Measurements from ENCODE around the gene PHKG1. TPM values are rescaled to one million over a fixed set of nuclear protein-coding genes. Genes with fewer than 3 reads are reported as not detected.

The PHKG1 gene
- total and polyA plus RNA-seq, 10 of the 15 experiments (the other 5 are each of a cell fraction or from before 2014, with no cell fraction given) = 0.08 to 1.6 (median 0.44) TPM

DNA sequence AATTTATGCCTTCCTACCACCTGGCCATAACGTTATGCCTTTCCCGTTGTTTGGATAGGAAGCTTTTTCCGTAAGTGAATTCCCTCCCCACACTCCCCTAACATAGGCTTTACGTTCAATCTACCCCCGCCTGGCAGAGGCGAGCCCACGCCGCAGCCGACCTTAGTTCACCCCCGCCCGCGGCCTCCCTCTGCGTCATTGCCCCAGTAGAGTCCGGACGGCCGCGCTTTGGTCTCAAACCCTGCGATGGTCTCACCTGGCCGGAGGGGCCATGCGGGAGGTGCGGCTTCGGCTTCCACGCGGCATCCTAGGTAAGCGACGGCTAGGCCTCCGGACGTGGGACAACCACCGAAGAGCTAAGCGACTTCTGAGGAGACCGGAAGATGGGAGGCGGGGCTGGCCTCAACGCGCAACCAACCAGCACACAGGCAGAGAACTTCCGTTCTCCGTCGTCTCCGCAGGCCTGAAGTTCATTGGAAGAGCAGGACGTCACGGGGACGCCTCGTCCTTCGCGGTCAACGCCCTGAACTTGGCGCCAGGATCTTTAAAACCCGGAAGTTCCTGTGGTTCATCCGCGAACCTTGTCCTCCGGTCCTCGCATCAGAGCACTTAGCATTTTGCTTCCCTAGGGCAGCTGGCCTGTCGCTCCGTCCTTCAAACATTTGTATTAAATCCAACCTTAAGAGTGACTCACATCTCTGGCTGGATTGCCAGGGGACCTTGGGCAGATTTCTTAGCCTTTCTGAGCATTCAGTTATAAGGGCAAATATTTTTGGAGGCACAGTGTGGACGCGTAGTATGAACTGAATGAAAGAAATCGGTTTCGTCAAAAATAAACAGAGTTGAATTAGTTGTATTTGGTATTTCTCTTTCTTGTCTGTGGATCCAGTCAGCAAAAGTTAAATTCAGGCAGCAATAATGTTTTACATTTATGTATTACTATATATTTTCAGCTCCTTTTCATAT lies 13.6 kb upstream of the PHKG1 start, which contains the start of gene CHCHD2:
TSS of gene CHCHD2 (minus strand) at position 369 of the 966 bp plus-strand sequence. CDS start at position 306, 63 bp downstream.
- FAIRE-seq = peak; percentile 81
- TF ChIP-seq SMAD1 (IDR thresholded peaks at IDR 0.05; ENCODE audit: low read depth, partially characterized antibody) = peak; percentile 19
- TF ChIP-seq RB1 (IDR thresholded peaks at IDR 0.05; ENCODE audit: borderline replicate concordance) = peak; percentile 92; the same call in 1 of the 2 replicates
- TF ChIP-seq MEF2A (IDR thresholded peaks at IDR 0.05; ENCODE audit: insufficient read depth, low read depth, low read length) = 0 out of 2 replicates have a peak, but pooled peaks have one; percentile 16
- TF ChIP-seq, protein P1, sequence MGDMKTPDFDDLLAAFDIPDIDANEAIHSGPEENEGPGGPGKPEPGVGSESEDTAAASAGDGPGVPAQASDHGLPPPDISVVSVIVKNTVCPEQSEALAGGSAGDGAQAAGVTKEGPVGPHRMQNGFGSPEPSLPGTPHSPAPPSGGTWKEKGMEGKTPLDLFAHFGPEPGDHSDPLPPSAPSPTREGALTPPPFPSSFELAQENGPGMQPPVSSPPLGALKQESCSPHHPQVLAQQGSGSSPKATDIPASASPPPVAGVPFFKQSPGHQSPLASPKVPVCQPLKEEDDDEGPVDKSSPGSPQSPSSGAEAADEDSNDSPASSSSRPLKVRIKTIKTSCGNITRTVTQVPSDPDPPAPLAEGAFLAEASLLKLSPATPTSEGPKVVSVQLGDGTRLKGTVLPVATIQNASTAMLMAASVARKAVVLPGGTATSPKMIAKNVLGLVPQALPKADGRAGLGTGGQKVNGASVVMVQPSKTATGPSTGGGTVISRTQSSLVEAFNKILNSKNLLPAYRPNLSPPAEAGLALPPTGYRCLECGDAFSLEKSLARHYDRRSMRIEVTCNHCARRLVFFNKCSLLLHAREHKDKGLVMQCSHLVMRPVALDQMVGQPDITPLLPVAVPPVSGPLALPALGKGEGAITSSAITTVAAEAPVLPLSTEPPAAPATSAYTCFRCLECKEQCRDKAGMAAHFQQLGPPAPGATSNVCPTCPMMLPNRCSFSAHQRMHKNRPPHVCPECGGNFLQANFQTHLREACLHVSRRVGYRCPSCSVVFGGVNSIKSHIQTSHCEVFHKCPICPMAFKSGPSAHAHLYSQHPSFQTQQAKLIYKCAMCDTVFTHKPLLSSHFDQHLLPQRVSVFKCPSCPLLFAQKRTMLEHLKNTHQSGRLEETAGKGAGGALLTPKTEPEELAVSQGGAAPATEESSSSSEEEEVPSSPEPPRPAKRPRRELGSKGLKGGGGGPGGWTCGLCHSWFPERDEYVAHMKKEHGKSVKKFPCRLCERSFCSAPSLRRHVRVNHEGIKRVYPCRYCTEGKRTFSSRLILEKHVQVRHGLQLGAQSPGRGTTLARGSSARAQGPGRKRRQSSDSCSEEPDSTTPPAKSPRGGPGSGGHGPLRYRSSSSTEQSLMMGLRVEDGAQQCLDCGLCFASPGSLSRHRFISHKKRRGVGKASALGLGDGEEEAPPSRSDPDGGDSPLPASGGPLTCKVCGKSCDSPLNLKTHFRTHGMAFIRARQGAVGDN (IDR thresholded peaks at IDR 0.05) = peak; percentile 62; the same call in 1 of the 2 replicates
- TF ChIP-seq TCF7 (IDR thresholded peaks at IDR 0.05; ENCODE audit: borderline replicate concordance) = no peak
- TF ChIP-seq NR2C2 (IDR thresholded peaks at IDR 0.05; ENCODE audit: borderline replicate concordance, control insufficient read depth, insufficient read length, low read depth) = no peak
- TF ChIP-seq, protein P2, sequence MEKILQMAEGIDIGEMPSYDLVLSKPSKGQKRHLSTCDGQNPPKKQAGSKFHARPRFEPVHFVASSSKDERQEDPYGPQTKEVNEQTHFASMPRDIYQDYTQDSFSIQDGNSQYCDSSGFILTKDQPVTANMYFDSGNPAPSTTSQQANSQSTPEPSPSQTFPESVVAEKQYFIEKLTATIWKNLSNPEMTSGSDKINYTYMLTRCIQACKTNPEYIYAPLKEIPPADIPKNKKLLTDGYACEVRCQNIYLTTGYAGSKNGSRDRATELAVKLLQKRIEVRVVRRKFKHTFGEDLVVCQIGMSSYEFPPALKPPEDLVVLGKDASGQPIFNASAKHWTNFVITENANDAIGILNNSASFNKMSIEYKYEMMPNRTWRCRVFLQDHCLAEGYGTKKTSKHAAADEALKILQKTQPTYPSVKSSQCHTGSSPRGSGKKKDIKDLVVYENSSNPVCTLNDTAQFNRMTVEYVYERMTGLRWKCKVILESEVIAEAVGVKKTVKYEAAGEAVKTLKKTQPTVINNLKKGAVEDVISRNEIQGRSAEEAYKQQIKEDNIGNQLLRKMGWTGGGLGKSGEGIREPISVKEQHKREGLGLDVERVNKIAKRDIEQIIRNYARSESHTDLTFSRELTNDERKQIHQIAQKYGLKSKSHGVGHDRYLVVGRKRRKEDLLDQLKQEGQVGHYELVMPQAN (conservative IDR thresholded peaks at IDR 0.05) = peak; percentile 89
- peak; percentile 87; the same call in 1 of the 2 replicates for TF ChIP-seq WRNIP1 (IDR thresholded peaks at IDR 0.05; ENCODE audit: borderline replicate concordance, low read depth, low read length)
- no peak for TF ChIP-seq SMC3 (IDR thresholded peaks at IDR 0.05; ENCODE audit: borderline replicate concordance, low read length)
- no peak for TF ChIP-seq ZNF622 (IDR thresholded peaks at IDR 0.05)
- no peak for TF ChIP-seq CEBPB (IDR thresholded peaks at IDR 0.05; ENCODE audit: borderline replicate concordance in 1 of 2, low read depth in 2 of 2, low read length in 2 of 2)
- TF ChIP-seq, protein P3, sequence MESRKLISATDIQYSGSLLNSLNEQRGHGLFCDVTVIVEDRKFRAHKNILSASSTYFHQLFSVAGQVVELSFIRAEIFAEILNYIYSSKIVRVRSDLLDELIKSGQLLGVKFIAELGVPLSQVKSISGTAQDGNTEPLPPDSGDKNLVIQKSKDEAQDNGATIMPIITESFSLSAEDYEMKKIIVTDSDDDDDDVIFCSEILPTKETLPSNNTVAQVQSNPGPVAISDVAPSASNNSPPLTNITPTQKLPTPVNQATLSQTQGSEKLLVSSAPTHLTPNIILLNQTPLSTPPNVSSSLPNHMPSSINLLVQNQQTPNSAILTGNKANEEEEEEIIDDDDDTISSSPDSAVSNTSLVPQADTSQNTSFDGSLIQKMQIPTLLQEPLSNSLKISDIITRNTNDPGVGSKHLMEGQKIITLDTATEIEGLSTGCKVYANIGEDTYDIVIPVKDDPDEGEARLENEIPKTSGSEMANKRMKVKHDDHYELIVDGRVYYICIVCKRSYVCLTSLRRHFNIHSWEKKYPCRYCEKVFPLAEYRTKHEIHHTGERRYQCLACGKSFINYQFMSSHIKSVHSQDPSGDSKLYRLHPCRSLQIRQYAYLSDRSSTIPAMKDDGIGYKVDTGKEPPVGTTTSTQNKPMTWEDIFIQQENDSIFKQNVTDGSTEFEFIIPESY (IDR thresholded peaks at IDR 0.05) = no peak

More for the DNA sequence above, 13.6 kb upstream of the PHKG1 start, which contains the start of gene CHCHD2:
- peak within 1 kb of the TSS; percentile 65 for H2AFZ ChIP-seq (ENCODE audit: control insufficient read depth, low read depth, low read length)
- DNase-seq (ENCODE audit: low read depth, low spot score) (peak; percentile 95), ATAC-seq (peak; percentile 99)
- H3K79me2 ChIP-seq (ENCODE audit: control insufficient read depth, insufficient read depth, low read length) = peaks cover 24% of the 10 kb centered on the region
- intact Hi-C loops (cut with micrococcal nuclease; ENCODE audit: unreplicated experiment) (loop anchor here (10.0 kb wide), 1 partner anchor 222 kb away; the partner anchor contains the start of gene ZNF713), in situ Hi-C loops (cut with MboI) (loop anchor here (10.0 kb wide), 1 partner anchor 1352 kb away; the partner anchor contains the start of gene SEC61G)
- SMC1A ChIA-PET (ENCODE audit: uncharacterized antibody, unreplicated experiment) = interaction anchor here (1.4 kb wide), 1 partner anchor 55 kb away, joined by 3 read pairs; the partner anchor contains the start of genes CCT6A and PSPH
- peak within 1 kb of the TSS; percentile 94 for H3K27ac ChIP-seq (ENCODE audit: control insufficient read depth, insufficient read depth)
- WGBS (ENCODE audit: insufficient coverage, insufficient replicate concordance, low lambda C conversion rate, missing lambda C conversion rate) = 2% methylated on average over 57 of the region's 57 CpGs
- H4K20me1 ChIP-seq (ENCODE audit: control insufficient read depth, insufficient read depth) = no peaks in the 10 kb centered on the region
- POLR2A ChIA-PET = interaction anchor here (0.6 to 1.6 kb wide), 8 partner anchors 9 to 741 kb away, joined by 3 to 13 read pairs (median 4); partner anchors contain the start of genes CCT6A, PSPH and SUMF2
- RAD21 ChIA-PET (ENCODE audit: unreplicated experiment) = interaction anchor here (0.7 to 1.0 kb wide), 2 partner anchors 107 to 533 kb away, joined by 3 read pairs; no protein-coding TSS in a partner anchor
- H3K4me2 ChIP-seq (ENCODE audit: control insufficient read depth, insufficient read depth) = peak within 1 kb of the TSS; percentile 76
- BruUV-seq (replicated peaks) = TSS peak; percentile 99
- peaks cover 0 to 15% of the 10 kb centered on the region in 2 experiments for H3K36me3 ChIP-seq (ENCODE audit: control insufficient read depth in 2 of 2, insufficient read depth in 2 of 2, low read length in 1 of 2)
- CTCF ChIA-PET = interaction anchor here (1.1 to 1.4 kb wide), 2 partner anchors 31 to 106 kb away, joined by 3 to 7 read pairs; no protein-coding TSS in a partner anchor
- no peaks in the 10 kb centered on the region for H3K4me1 ChIP-seq (ENCODE audit: control insufficient read depth, insufficient read depth, low read length)
- H3K27me3 ChIP-seq (replicated peaks in 1 of 2; ENCODE audit: control insufficient read depth in 2 of 2, insufficient read depth in 2 of 2, low read length in 1 of 2) = no peaks in the 10 kb centered on the region
- H3K9me3 ChIP-seq (replicated peaks; ENCODE audit: control insufficient read depth, insufficient read depth, low read length) = peaks cover 2% of the 10 kb centered on the region; the same call in 2 of the 3 replicates
- peak within 1 kb of the TSS; percentile 87 for H3K4me3 ChIP-seq
- peak within 1 kb of the TSS; percentile 99 for H3K9ac ChIP-seq (ENCODE audit: control insufficient read depth, insufficient read depth, low read length)
